SK-N-SH (cell line): ENCODE results near the gene ARL8A.

ENCODE experiments used
- CTCF ChIP-seq: fragments of 200-600 bp; sonication (generic); IDR thresholded peaks from 2 replicates; pipeline ENCODE4 v1.6.1; 2017; ENCODE audit warnings: antibody characterized with exemption, mild to moderate bottlenecking, moderate library complexity
- EZH2phosphoT487 ChIP-seq: fragments of 200-600 bp; sonication (generic); IDR thresholded peaks from 2 replicates; pipeline ENCODE4 v1.6.1; 2017; ENCODE audit warnings: low read depth, mixed run types, mild to moderate bottlenecking, antibody characterized with exemption, moderate library complexity, borderline replicate concordance
- GATA2 ChIP-seq: sonication (generic); formaldehyde crosslinking; IDR thresholded peaks from 2 replicates; pipeline ENCODE4 v1.5.0; 2020; ENCODE audit warnings: mild to moderate bottlenecking, missing genetic modification reagents
- POLR2AphosphoS5 ChIP-seq: IDR thresholded peaks from 2 replicates; pipeline ENCODE4 v1.6.1; 2012; ENCODE audit warnings: low read depth, low read length
- RAD21 ChIP-seq: IDR thresholded peaks from 2 replicates; pipeline ENCODE4 v1.6.1; 2012; ENCODE audit warnings: mild to moderate bottlenecking, low read length
- RCOR1 ChIP-seq: fragments of 150-350 bp; IDR thresholded peaks from 2 replicates; pipeline ENCODE4 v1.6.1; 2017; ENCODE audit warnings: antibody characterized with exemption, low read length
- REST ChIP-seq: IDR thresholded peaks from 2 replicates; pipeline ENCODE4 v1.6.1; 2012; ENCODE audit warnings: mild to moderate bottlenecking, low read depth, low read length, moderate library complexity
- TAF1 ChIP-seq: IDR thresholded peaks from 2 replicates; pipeline ENCODE4 v1.6.1; 2012; ENCODE audit warnings: low read depth, mild to moderate bottlenecking, low read length, moderate library complexity, borderline replicate concordance

DNA sequence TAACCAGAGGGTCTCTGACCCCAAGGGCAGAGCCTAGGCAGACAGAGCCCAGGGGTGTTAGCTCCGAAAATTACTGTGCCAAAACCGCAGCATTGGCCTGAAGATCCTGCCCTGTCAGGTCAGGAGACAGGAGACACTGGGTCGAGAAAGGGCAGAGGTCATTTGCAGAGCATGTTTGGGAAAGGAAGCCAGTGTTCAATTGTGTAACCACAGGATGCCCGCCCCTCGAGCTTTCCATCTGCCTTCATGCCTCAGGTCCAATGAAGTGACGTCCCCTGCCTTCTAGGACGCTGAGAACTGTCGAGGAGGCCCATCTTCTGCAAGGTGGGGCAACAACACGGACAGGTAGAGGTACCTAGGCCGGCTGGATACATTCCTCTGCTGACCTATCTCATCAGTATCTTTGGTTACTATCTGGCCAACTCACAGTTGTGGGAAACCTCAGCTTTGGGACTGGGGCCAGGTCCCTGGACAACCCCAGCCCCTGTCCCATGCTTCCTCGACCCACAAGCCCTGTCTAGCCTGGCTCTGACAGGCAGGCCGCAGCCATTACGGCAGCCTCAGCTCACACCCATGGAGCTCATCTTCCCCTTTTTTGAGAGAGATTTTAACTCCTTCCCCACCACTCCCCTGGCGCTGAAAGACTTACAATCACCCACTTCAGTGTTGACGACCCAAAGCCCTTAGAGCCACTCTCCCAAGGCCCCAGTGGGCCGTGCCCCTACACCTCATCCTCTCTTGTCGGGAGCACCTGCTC, 1.3 kb downstream of the ARL8A start:
- TF ChIP-seq CTCF: no peak
- TF ChIP-seq RAD21: no peak
- TF ChIP-seq REST: no peak
- TF ChIP-seq EZH2phosphoT487: no peak
- no peak for TF ChIP-seq RCOR1
- TF ChIP-seq POLR2AphosphoS5: no peak
- no peak for TF ChIP-seq TAF1
- TF ChIP-seq GATA2: no peak
